K562 (cell line): ENCODE measurements around the gene ZSCAN26. TPM values are rescaled to one million over a fixed set of nuclear protein-coding genes. Genes with fewer than 3 reads are reported as not detected.

Experiments used
- BRD9 ChIP-seq: fragments of 450-650 bp; IDR thresholded peaks from 2 replicates; pipeline ENCODE4 v1.6.1; 2018; ENCODE audit warnings: low read depth; ENCODE audit not compliant: partially characterized antibody
- ELF4 ChIP-seq: fragments of 450-650 bp; formaldehyde crosslinking; IDR thresholded peaks from 2 replicates; pipeline ENCODE4 v1.4.0; 2022; ENCODE audit warnings: missing genetic modification characterization
- GABPB1 ChIP-seq: sonication (generic); formaldehyde crosslinking; IDR thresholded peaks from 2 replicates; pipeline ENCODE4 v1.8.0; 2022; ENCODE audit warnings: mild to moderate bottlenecking, missing genetic modification reagents
- NFYB ChIP-seq: IDR thresholded peaks from 2 replicates; pipeline ENCODE4 v1.6.1; 2011; ENCODE audit warnings: mild to moderate bottlenecking, moderate library complexity; ENCODE audit not compliant: insufficient read length; ENCODE audit errors: extremely low read depth
- POLR3A ChIP-seq: IDR thresholded peaks from 2 replicates; pipeline ENCODE4 v1.6.1; 2011; ENCODE audit warnings: borderline replicate concordance, mild to moderate bottlenecking, moderate library complexity; ENCODE audit not compliant: insufficient read length, insufficient read depth; ENCODE audit errors: extremely low read depth
- RNF2 ChIP-seq: sonication (generic); IDR thresholded peaks from 2 replicates; pipeline ENCODE4 v1.6.1; 2016
- SMARCA5 ChIP-seq: fragments of 450-650 bp; IDR thresholded peaks from 2 replicates; pipeline ENCODE4 v1.6.1; 2016
- SP2 ChIP-seq: IDR thresholded peaks from 2 replicates; pipeline ENCODE4 v1.6.1; 2011; ENCODE audit warnings: mild to moderate bottlenecking, low read depth, low read length, moderate library complexity; ENCODE audit not compliant: poor library complexity, severe bottlenecking; ENCODE audit errors: extremely low read depth
- TEAD1 ChIP-seq, 2 experiments: fragments of 450-650 bp in 1 of 2; sonication (generic) in 1 of 2; formaldehyde crosslinking; IDR thresholded peaks; 2 replicates each; pipeline versions ENCODE4 v1.4.0 to v1.8.0; 2020 to 2022; ENCODE audit warnings: mild to moderate bottlenecking in 2 of 2, missing genetic modification reagents in 1 of 2
- XRCC3 ChIP-seq: fragments of 450-650 bp; IDR thresholded peaks from 2 replicates; pipeline ENCODE4 v1.6.1; 2017; ENCODE audit warnings: mild to moderate bottlenecking, moderate library complexity
- ZNF785 ChIP-seq: fragments of 250-450 bp; sonication (Bioruptor Pico); IDR thresholded peaks from 2 replicates; pipeline ENCODE4 v1.4.0; 2020; ENCODE audit warnings: mild to moderate bottlenecking
- polyA plus RNA-seq, 8 experiments: library from polyadenylated mRNA; depleted of rRNA in 4 of 8; stranded (reverse) in 5 of 8; unstranded in 3 of 8; fragments of >200 nt; fragmentation: Nextera tagmentation in 2 of 8; fragmentation: Illumina TruSeq in 1 of 8; extraction: Ambion mirVana in 2 of 8; extraction: Trizol in 1 of 8; gene quantifications; 2 replicates each; pipeline versions ENCODE4 v1.2.1 to v1.2.3, GENCODE V29; 2011 to 2014; ENCODE audit warnings: inconsistent platforms in 1 of 8, missing spikeins in 1 of 8
- total RNA-seq, 7 experiments: library from RNA; depleted of rRNA in 6 of 7; stranded (reverse); fragments of >200 nt in 6 of 7; fragmentation: Illumina TruSeq in 2 of 7; extraction: Trizol in 2 of 7; gene quantifications; 2 replicates each; pipeline versions ENCODE4 v1.2.1 to v1.2.3, GENCODE V29; 2011 to 2021; ENCODE audit warnings: low replicate concordance in 1 of 7
- TF ChIP-seq, protein P1 (sequence below): fragments of 200-800 bp; sonication (Bioruptor generic); IDR thresholded peaks from 2 replicates; pipeline ENCODE4 v1.6.1; 2016; ENCODE audit warnings: missing genetic modification characterization, missing compliant biosample characterization
- TF ChIP-seq, protein P2 (sequence below), 2 experiments: IDR thresholded peaks; 2 replicates each; pipeline ENCODE4 v1.6.1; 2012; ENCODE audit warnings: improper control_type of control experiment in 2 of 2, low read depth in 2 of 2, low read length in 2 of 2, borderline replicate concordance in 1 of 2
- TF ChIP-seq, protein P3 (sequence below): fragments of 450-650 bp; IDR thresholded peaks from 2 replicates; pipeline ENCODE4 v1.7.0; 2016; ENCODE audit warnings: borderline replicate concordance
- TF ChIP-seq, protein P4 (sequence below): IDR thresholded peaks from 2 replicates; pipeline ENCODE4 v1.6.1; 2014; ENCODE audit warnings: antibody characterized with exemption

The ZSCAN26 gene
- total and polyA plus RNA-seq, 9 of the 15 experiments (the other 6 are each of a cell fraction or from before 2014, with no cell fraction given) = 5.9 to 14.2 (median 10.5) TPM

DNA sequence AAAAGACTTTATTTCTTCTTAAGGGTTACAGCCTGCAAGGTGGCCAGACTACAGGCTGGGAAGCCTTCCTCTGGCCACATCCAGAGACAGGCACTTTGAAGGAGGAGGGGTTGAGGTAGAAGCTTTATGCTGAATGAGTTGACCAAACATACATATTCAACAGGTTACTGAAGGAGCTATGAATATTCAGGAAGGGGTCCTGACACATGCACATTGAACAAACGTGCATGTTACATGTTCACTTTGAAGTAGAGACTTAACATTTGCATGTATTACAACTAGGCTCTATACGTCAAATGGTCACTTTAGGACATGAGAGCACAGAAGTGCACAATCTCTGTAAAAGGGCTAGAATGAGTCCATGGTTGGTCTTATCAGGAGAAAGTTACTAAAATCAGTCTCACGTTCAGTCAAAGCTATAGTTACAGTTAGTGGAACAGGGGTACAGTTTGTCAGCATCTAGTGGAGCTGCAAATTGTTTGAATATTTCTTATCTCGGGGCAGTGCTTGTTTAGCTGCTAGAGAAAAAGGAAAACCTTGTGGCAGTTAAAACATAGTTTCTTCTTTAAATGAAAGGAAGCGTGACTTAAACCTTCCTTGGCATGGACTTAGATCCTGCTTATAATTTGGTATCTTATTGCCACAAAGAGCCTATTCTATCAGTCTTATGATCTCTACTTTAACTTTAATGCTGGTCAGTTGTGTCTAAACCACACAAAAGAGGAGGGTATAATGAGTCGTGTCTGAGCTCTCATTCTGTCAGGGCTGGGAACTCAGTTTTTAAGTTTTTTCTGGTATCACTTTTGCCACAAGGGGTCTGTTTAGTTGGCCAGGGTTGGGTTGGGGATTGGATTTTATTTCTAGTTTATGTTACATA is 46.4 kb upstream of the ZSCAN26 start (continued):
- TF ChIP-seq, protein P1, sequence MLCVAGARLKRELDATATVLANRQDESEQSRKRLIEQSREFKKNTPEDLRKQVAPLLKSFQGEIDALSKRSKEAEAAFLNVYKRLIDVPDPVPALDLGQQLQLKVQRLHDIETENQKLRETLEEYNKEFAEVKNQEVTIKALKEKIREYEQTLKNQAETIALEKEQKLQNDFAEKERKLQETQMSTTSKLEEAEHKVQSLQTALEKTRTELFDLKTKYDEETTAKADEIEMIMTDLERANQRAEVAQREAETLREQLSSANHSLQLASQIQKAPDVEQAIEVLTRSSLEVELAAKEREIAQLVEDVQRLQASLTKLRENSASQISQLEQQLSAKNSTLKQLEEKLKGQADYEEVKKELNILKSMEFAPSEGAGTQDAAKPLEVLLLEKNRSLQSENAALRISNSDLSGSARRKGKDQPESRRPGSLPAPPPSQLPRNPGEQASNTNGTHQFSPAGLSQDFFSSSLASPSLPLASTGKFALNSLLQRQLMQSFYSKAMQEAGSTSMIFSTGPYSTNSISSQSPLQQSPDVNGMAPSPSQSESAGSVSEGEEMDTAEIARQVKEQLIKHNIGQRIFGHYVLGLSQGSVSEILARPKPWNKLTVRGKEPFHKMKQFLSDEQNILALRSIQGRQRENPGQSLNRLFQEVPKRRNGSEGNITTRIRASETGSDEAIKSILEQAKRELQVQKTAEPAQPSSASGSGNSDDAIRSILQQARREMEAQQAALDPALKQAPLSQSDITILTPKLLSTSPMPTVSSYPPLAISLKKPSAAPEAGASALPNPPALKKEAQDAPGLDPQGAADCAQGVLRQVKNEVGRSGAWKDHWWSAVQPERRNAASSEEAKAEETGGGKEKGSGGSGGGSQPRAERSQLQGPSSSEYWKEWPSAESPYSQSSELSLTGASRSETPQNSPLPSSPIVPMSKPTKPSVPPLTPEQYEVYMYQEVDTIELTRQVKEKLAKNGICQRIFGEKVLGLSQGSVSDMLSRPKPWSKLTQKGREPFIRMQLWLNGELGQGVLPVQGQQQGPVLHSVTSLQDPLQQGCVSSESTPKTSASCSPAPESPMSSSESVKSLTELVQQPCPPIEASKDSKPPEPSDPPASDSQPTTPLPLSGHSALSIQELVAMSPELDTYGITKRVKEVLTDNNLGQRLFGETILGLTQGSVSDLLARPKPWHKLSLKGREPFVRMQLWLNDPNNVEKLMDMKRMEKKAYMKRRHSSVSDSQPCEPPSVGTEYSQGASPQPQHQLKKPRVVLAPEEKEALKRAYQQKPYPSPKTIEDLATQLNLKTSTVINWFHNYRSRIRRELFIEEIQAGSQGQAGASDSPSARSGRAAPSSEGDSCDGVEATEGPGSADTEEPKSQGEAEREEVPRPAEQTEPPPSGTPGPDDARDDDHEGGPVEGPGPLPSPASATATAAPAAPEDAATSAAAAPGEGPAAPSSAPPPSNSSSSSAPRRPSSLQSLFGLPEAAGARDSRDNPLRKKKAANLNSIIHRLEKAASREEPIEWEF (CRISPR knock-in tag) = no peak
- TF ChIP-seq SMARCA5 (no peak), NFYB (no peak), TEAD1 (CRISPR knock-in tag; IDR thresholded peaks at IDR 0.05) (0 out of 4 replicates have a peak, but pooled peaks of 1 of the 2 experiments have one; percentile 32), POLR3A (no peak), XRCC3 (no peak), ELF4 (CRISPR knock-in tag) (peak; percentile 70; the same call in 1 of the 2 replicates), ZNF785 (no peak), RNF2 (0 out of 2 replicates have a peak, but pooled peaks have one; percentile 87), SP2 (no peak), BRD9 (no peak), GABPB1 (no peak)
- TF ChIP-seq, protein P2, sequence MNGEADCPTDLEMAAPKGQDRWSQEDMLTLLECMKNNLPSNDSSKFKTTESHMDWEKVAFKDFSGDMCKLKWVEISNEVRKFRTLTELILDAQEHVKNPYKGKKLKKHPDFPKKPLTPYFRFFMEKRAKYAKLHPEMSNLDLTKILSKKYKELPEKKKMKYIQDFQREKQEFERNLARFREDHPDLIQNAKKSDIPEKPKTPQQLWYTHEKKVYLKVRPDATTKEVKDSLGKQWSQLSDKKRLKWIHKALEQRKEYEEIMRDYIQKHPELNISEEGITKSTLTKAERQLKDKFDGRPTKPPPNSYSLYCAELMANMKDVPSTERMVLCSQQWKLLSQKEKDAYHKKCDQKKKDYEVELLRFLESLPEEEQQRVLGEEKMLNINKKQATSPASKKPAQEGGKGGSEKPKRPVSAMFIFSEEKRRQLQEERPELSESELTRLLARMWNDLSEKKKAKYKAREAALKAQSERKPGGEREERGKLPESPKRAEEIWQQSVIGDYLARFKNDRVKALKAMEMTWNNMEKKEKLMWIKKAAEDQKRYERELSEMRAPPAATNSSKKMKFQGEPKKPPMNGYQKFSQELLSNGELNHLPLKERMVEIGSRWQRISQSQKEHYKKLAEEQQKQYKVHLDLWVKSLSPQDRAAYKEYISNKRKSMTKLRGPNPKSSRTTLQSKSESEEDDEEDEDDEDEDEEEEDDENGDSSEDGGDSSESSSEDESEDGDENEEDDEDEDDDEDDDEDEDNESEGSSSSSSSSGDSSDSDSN (IDR thresholded peaks at IDR 0.05; ENCODE audit: borderline replicate concordance in 1 of 2, low read depth in 2 of 2, low read length in 2 of 2) = no peak
- TF ChIP-seq, protein P3, sequence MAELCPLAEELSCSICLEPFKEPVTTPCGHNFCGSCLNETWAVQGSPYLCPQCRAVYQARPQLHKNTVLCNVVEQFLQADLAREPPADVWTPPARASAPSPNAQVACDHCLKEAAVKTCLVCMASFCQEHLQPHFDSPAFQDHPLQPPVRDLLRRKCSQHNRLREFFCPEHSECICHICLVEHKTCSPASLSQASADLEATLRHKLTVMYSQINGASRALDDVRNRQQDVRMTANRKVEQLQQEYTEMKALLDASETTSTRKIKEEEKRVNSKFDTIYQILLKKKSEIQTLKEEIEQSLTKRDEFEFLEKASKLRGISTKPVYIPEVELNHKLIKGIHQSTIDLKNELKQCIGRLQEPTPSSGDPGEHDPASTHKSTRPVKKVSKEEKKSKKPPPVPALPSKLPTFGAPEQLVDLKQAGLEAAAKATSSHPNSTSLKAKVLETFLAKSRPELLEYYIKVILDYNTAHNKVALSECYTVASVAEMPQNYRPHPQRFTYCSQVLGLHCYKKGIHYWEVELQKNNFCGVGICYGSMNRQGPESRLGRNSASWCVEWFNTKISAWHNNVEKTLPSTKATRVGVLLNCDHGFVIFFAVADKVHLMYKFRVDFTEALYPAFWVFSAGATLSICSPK = no peak
- TF ChIP-seq, protein P4, sequence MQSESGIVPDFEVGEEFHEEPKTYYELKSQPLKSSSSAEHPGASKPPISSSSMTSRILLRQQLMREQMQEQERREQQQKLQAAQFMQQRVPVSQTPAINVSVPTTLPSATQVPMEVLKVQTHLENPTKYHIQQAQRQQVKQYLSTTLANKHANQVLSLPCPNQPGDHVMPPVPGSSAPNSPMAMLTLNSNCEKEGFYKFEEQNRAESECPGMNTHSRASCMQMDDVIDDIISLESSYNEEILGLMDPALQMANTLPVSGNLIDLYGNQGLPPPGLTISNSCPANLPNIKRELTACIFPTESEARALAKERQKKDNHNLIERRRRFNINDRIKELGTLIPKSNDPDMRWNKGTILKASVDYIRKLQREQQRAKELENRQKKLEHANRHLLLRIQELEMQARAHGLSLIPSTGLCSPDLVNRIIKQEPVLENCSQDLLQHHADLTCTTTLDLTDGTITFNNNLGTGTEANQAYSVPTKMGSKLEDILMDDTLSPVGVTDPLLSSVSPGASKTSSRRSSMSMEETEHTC = no peak
